CD14-positive monocyte (primary cell): ENCODE results near the gene OPTC. TPM values are rescaled to one million over a fixed set of nuclear protein-coding genes. Genes with fewer than 3 reads are reported as not detected.

Experiments used
- DNase-seq, 3 donors: peaks; one replicate each; pipeline ENCODE4 v3.0.0-alpha.2; 2011 to 2022
- H2AFZ ChIP-seq: 2 replicates; pipeline ENCODE4 v1.6.0; 2012; ENCODE audit warnings: mild to moderate bottlenecking, low read depth, low read length, inconsistent platforms; ENCODE audit not compliant: insufficient read depth, poor library complexity, severe bottlenecking
- H3K27ac ChIP-seq, 2 donors: 1 replicate in 1 of 2; 2 replicates in 1 of 2; pipeline ENCODE4 v1.5.1; 2012 to 2013; ENCODE audit warnings: low read length in 2 of 2, control low read depth in 1 of 2, inconsistent platforms in 1 of 2, low read depth in 1 of 2, mild to moderate bottlenecking in 1 of 2
- H3K27me3 ChIP-seq, 2 donors: one replicate each; pipeline versions ENCODE4 v1.6.0 to v1.6.1; 2011 to 2013; ENCODE audit warnings: low read length in 2 of 2; ENCODE audit not compliant: control insufficient read depth in 2 of 2, insufficient read depth in 2 of 2
- H3K36me3 ChIP-seq, 2 donors: replicated peaks in 1 of 2; 1 replicate in 1 of 2; 2 replicates in 1 of 2; pipeline versions ENCODE4 v1.5.1 to v1.6.1; 2012 to 2013; ENCODE audit warnings: low read length in 2 of 2, control low read depth in 1 of 2, inconsistent platforms in 1 of 2, mild to moderate bottlenecking in 1 of 2; ENCODE audit not compliant: insufficient read depth in 2 of 2, control insufficient read depth in 1 of 2
- H3K4me1 ChIP-seq, 2 donors: 1 replicate in 1 of 2; 2 replicates in 1 of 2; pipeline versions ENCODE4 v1.5.1 to v1.6.1; 2012 to 2013; ENCODE audit warnings: low read length in 2 of 2, control low read depth in 1 of 2, inconsistent platforms in 1 of 2, mild to moderate bottlenecking in 1 of 2, moderate library complexity in 1 of 2; ENCODE audit not compliant: insufficient read depth in 2 of 2, control insufficient read depth in 1 of 2
- H3K4me2 ChIP-seq: replicated peaks from 2 replicates; pipeline ENCODE3; 2012; ENCODE audit warnings: low read length, moderate library complexity, mild to moderate bottlenecking; ENCODE audit not compliant: poor library complexity, severe bottlenecking; ENCODE audit errors: extremely low read depth
- H3K4me3 ChIP-seq, 3 experiments: fragments of 200-600 bp in 1 of 3; sonication (generic) in 1 of 3; replicated peaks in 1 of 3; 1 replicate in 2 of 3; 2 replicates in 1 of 3; pipeline ENCODE4 v1.5.1; 2011 to 2013; ENCODE audit warnings: low read length in 3 of 3, mild to moderate bottlenecking in 3 of 3, control low read depth in 2 of 3, low read depth in 2 of 3, inconsistent platforms in 1 of 3, moderate library complexity in 1 of 3
- H3K79me2 ChIP-seq: 2 replicates; pipeline ENCODE4 v1.6.0; 2012; ENCODE audit warnings: mild to moderate bottlenecking, control low read depth, inconsistent platforms, low read length, moderate library complexity; ENCODE audit not compliant: insufficient read depth
- H3K9ac ChIP-seq: 2 replicates; pipeline ENCODE4 v1.6.0; 2017; ENCODE audit warnings: low read length, mild to moderate bottlenecking; ENCODE audit not compliant: insufficient read depth, poor library complexity, severe bottlenecking
- H3K9me3 ChIP-seq, 2 donors: replicated peaks in 1 of 2; 1 replicate in 1 of 2; 2 replicates in 1 of 2; pipeline versions ENCODE4 v1.5.1 to v1.6.1; 2012 to 2013; ENCODE audit warnings: low read length in 2 of 2, control low read depth in 1 of 2; ENCODE audit not compliant: control insufficient read depth in 1 of 2, insufficient read depth in 1 of 2
- H4K20me1 ChIP-seq: 2 replicates; pipeline ENCODE4 v1.6.0; 2012; ENCODE audit warnings: mild to moderate bottlenecking, low read length, control low read depth, moderate library complexity; ENCODE audit not compliant: insufficient read depth
- H3K27ac Mint-ChIP-seq, 7 donors: one replicate each; pipeline ENCODE4 v1.8.0; 2020; ENCODE audit warnings: mild to moderate bottlenecking in 7 of 7, mixed read lengths in 7 of 7, moderate library complexity in 6 of 7, inconsistent platforms in 2 of 7
- H3K27me3 Mint-ChIP-seq, 3 donors: one replicate each; pipeline ENCODE4 v1.8.0; 2021 to 2022; ENCODE audit warnings: low read depth in 3 of 3, mild to moderate bottlenecking in 3 of 3, mixed read lengths in 3 of 3, moderate library complexity in 3 of 3, inconsistent platforms in 1 of 3
- H3K36me3 Mint-ChIP-seq, 2 donors: one replicate each; pipeline ENCODE4 v1.8.0; 2020; ENCODE audit warnings: mixed read lengths in 2 of 2, inconsistent platforms in 1 of 2, mild to moderate bottlenecking in 1 of 2
- H3K4me1 Mint-ChIP-seq: one replicate; pipeline ENCODE4 v1.8.0; 2020; ENCODE audit warnings: mild to moderate bottlenecking, mixed read lengths
- H3K4me3 Mint-ChIP-seq, 2 donors: one replicate each; pipeline ENCODE4 v1.8.0; 2020; ENCODE audit warnings: mild to moderate bottlenecking in 2 of 2, mixed read lengths in 2 of 2, moderate library complexity in 1 of 2
- H3K9me3 Mint-ChIP-seq, 7 donors: one replicate each; pipeline ENCODE4 v1.8.0; 2020 to 2022; ENCODE audit warnings: mixed read lengths in 7 of 7, mild to moderate bottlenecking in 6 of 7, moderate library complexity in 6 of 7, inconsistent platforms in 2 of 7
- CTCF ChIP-seq: fragments of 200-600 bp; IDR thresholded peaks from one replicate; pipeline ENCODE4 v1.8.0; 2022; ENCODE audit warnings: antibody characterized with exemption, mild to moderate bottlenecking
- WGBS: methylation state at CpG from one replicate; pipeline ENCODE4 v1.1.5; 2013; ENCODE audit warnings: missing lambda C conversion rate; ENCODE audit not compliant: insufficient coverage; 5-methylcytosine and 5-hydroxymethylcytosine counted together
- intact Hi-C, 2 donors: fragments of 100-400 bp; cut with micrococcal nuclease; formaldehyde crosslinking; loops; one replicate each; pipeline versions ENCODE4 v1.15.0 to v1.15.1; 2023
- polyA plus RNA-seq, 3 donors: library from polyadenylated mRNA; depleted of rRNA in 1 of 3; unstranded in 2 of 3; stranded (reverse) in 1 of 3; fragments of 300-500 nt in 2 of 3; fragments of >200 nt in 1 of 3; fragmentation: Illumina TruSeq in 2 of 3; gene quantifications; 1 replicate in 2 of 3; 2 replicates in 1 of 3; pipeline ENCODE4 v1.2.3, GENCODE V29; 2012 to 2021

Gene OPTC
- polyA plus RNA-seq, 3 donors, result not detected

GRCh38 chr1:203500279-203500678 lies 6.3 kb downstream of the OPTC start:
- intact Hi-C loops, result loop anchor here in 1 of 2 donors (10.0 kb wide), 1 partner anchor 275 kb away; no protein-coding TSS in a partner anchor
- peaks cover 2% of the 10 kb centered on the region for H3K4me1 Mint-ChIP-seq
- Histone ChIP-seq H3K9ac (no peak overlapping the region), H2AFZ (no peak overlapping the region), H3K27me3 (no peaks in the 10 kb centered on the region), H3K4me3 (no peak overlapping the region), H3K79me2 (no peaks in the 10 kb centered on the region), H4K20me1 (no peaks in the 10 kb centered on the region), H3K36me3 (no peaks in the 10 kb centered on the region), H3K4me2 (no peak overlapping the region), H3K27ac (no peak overlapping the region), H3K4me1 (no peaks in the 10 kb centered on the region), H3K9me3 (no peaks in the 10 kb centered on the region)
- no peak overlapping the region for H3K4me3 Mint-ChIP-seq
- TF ChIP-seq CTCF, result no peak
- H3K36me3 Mint-ChIP-seq, result no peaks in the 10 kb centered on the region
- H3K27me3 Mint-ChIP-seq, result peaks cover 9 to 18% (median 10%) of the 10 kb centered on the region in 3 donors
- no peak overlapping the region for H3K27ac Mint-ChIP-seq
- H3K9me3 Mint-ChIP-seq, result no peaks in the 10 kb centered on the region
- DNase-seq, result no peak
- 90% methylated on average over 1 of the region's 1 CpG for WGBS

DNA sequence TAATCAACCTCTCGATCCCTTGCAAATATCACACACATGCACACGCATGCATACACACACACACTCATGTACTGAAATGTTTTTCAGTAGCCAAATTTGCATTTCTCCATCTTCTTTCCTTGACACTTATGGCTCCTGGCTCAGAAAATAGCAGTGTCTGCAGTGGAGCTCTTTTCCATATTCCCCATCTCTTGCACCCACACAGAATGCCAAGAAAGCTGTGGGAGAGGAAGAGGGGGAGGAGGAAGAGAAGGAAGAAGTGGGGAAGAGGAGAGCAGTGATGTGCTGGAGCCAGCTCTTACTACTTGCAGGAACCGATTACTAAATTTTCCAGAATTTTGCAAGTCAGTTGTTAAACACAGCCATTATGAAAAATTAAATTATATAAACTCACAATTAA lies 9.9 kb downstream of the OPTC start:
- H3K4me1 Mint-ChIP-seq, result peaks cover 2% of the 10 kb centered on the region
- Histone ChIP-seq H3K27me3 (no peaks in the 10 kb centered on the region), H3K27ac (no peak overlapping the region), H3K9me3 (no peaks in the 10 kb centered on the region), H3K4me1 (no peaks in the 10 kb centered on the region), H3K9ac (no peak overlapping the region), H3K36me3 (no peaks in the 10 kb centered on the region), H2AFZ (no peak overlapping the region), H3K4me2 (no peak overlapping the region), H3K79me2 (no peaks in the 10 kb centered on the region), H3K4me3 (no peak overlapping the region), H4K20me1 (no peaks in the 10 kb centered on the region)
- H3K27me3 Mint-ChIP-seq, result peaks cover 12 to 18% (median 15%) of the 10 kb centered on the region in 3 donors
- no peak overlapping the region for H3K4me3 Mint-ChIP-seq
- intact Hi-C loops, result loop anchor here (1.0 to 10.0 kb wide), 4 partner anchors 135 to 271 kb away; no protein-coding TSS in a partner anchor
- WGBS, result 100% methylated on average over 2 of the region's 3 CpGs
- peak overlapping the region in 1 of 7 donors; percentile 66 for H3K27ac Mint-ChIP-seq
- no peak for TF ChIP-seq CTCF
- H3K9me3 Mint-ChIP-seq, result no peaks in the 10 kb centered on the region
- H3K36me3 Mint-ChIP-seq, result no peaks in the 10 kb centered on the region
- DNase-seq, result no peak
